ENCODE data around the gene GPRIN2.
A peak's percentile ranks its signal among the peaks of the same experiment; 100 is the strongest.
"Not testable (repeated sequence)": the region's sequence is repeated elsewhere in the genome, so short reads cannot be mapped to it uniquely, and the experiment has no call there.

The GPRIN2 gene

GRCh38 chr10:46524472-46525176 is 31.8 kb downstream of the GPRIN2 start:
- no peaks in the 10 kb centered on the region for H3K9me3 Mint-ChIP-seq
- H3K27ac Mint-ChIP-seq: no peak overlapping the region
- DNase-seq (no peak), ATAC-seq (peak; percentile 13)
- H3K27me3 Mint-ChIP-seq: no peaks in the 10 kb centered on the region
- no peaks in the 10 kb centered on the region for H3K4me1 Mint-ChIP-seq
- H3K4me3 Mint-ChIP-seq: no peak overlapping the region

- no peaks in the 10 kb centered on the region for H3K4me1 Mint-ChIP-seq
- H3K4me3 Mint-ChIP-seq: no peak overlapping the region
- DNase-seq: no peak
- H3K27me3 Mint-ChIP-seq: no peaks in the 10 kb centered on the region
- H3K27ac Mint-ChIP-seq: no peak overlapping the region
- ATAC-seq: no peak
- H3K9me3 Mint-ChIP-seq: no peaks in the 10 kb centered on the region
These were observed 32.4 kb downstream of the GPRIN2 start for GRCh38 chr10:46523962-46524471.

DNA sequence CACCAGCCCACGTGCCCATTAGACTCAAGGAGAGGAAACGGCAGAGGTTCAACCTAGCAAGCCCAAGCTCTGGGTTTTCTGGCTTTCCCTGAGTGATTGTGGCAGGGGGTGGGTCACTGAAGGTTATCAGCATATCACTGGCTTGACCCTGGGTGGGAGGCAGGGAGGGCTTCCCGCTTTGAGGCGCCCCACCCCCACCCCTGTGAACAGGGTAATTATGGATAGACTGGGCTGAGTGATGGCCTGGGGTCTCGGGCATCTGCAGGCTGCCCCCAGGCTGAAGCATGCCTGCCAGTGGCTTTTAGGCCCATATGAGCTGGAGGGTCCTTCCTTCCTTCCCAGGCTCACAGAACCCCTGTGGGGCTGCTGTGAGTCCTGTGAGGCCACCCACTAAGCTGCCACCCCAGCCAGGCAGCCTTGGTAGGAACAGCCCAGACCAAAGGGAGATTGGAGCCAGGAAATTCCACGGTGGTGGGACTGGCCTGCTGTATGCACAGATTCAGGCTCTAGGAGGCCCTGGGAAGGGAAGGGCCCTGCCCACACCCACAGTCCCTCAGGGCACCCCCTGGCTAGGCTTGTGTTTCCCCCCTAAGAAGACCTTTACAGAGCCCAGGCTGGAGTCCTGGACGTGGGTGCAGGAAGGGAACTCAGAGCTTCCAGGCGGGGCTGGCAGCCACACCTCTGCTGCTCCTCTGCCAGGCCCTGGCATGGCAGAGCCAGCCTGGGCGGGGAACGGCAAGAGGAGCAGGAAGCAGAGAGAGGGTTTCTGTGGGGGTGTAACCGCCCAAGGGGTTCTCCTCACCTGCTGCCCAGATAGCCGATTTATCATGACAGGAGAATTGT is 33.1 kb downstream of the GPRIN2 start:
- Mint-ChIP-seq H3K27ac (no peak overlapping the region), H3K9me3 (no peaks in the 10 kb centered on the region), H3K27me3 (no peaks in the 10 kb centered on the region), H3K4me1 (no peaks in the 10 kb centered on the region), H3K4me3 (no peak overlapping the region)
- no peak for DNase-seq
- peak; percentile 19 for ATAC-seq

DNA sequence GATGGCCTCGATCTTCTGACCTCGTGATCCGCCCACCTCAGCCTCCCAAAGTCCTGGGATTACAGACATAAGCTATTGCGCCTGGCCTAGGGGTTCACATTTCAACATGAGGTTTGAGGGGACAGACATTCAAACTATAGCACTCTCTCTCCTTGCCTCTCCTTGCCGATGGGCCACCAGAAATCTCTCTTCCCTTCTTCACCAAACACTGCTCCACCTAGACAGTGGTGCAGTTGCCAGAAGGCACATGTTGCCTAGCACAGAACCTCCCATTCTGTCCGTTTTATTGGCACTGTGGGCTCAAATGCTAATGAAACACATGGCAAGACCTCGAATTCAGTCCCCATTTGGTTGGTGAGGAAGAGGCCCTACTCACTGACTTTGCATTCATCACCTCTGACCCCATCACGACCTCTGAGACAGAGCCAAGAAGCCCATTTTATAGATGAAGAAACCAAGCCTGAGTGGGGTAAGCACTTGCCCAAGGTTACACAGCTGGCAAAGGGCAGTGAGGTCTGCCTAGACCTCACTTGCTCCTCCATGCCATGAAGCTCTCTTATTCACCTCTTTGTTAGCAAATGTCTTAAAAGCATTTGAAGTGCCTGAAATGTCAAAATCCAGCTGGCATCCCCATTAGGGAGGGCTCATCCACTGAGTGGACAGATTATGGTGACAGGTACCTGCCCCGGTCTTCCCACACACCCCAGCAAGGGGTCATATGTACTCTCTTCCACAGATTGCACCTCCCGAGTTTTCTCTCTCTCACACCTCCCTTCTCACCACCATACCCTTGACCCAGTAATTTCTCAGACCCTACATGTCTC is 34.0 kb downstream of the GPRIN2 start:
- no peaks in the 10 kb centered on the region for H3K27me3 Mint-ChIP-seq
- no peaks in the 10 kb centered on the region for H3K4me1 Mint-ChIP-seq
- ATAC-seq (no peak), DNase-seq (no peak)
- no peak overlapping the region for H3K4me3 Mint-ChIP-seq
- no peaks in the 10 kb centered on the region for H3K9me3 Mint-ChIP-seq
- no peak overlapping the region for H3K27ac Mint-ChIP-seq

GRCh38 chr10:46520941-46521340 is 35.5 kb downstream of the GPRIN2 start:
- H3K9me3 Mint-ChIP-seq: no peaks in the 10 kb centered on the region
- no peaks in the 10 kb centered on the region for H3K27me3 Mint-ChIP-seq
- ATAC-seq (no peak), DNase-seq (no peak)
- H3K4me1 Mint-ChIP-seq: no peaks in the 10 kb centered on the region
- H3K27ac Mint-ChIP-seq: no peak overlapping the region
- H3K4me3 Mint-ChIP-seq: no peak overlapping the region

- Mint-ChIP-seq H3K27me3 (no peaks in the 10 kb centered on the region), H3K27ac (no peak overlapping the region), H3K4me3 (no peak overlapping the region), H3K9me3 (no peaks in the 10 kb centered on the region), H3K4me1 (no peaks in the 10 kb centered on the region)
- ATAC-seq (no peak), DNase-seq (no peak)
These were observed 36.1 kb downstream of the GPRIN2 start for GRCh38 chr10:46520381-46520780.

DNA sequence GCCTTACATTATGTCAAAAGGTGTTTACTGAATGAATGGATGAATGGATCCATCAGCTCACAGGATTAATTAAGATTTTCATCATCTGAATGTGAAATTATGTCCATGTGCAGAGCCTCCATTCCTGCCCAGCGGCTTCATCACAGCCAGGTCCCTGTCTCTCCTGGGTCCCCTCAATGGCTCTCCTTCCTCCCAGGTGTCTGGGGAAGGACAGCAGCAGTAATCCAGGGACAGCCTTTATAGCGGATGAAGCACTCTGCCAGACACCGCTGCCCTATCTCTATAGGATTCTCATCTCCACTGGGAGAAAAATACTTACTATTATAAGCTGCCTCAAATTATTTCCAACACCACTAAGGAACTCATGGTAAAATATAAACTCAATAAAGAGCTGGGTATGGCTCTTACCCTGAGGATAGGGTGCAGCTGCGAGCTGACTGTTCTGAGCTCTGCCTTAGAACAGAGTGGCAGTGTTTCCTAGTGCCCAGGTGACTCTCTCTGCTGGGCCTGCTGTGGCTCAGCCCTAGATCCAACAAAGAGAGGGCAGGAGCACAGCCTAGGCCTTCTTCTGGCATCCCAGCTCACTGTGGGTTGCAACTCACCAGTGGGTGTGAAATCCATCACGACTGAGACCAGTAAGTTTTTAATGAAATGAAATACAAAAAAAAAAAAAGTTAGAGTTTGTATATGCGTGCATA is 38.3 kb downstream of the GPRIN2 start:
- ATAC-seq: no peak
- no peaks in the 10 kb centered on the region for H3K9me3 Mint-ChIP-seq
- no peaks in the 10 kb centered on the region for H3K27me3 Mint-ChIP-seq
- no peak overlapping the region for H3K4me3 Mint-ChIP-seq
- no peaks in the 10 kb centered on the region for H3K4me1 Mint-ChIP-seq
- peak in 1 of 2 donors; percentile 5 for DNase-seq
- no peak overlapping the region for H3K27ac Mint-ChIP-seq

- H3K27me3 Mint-ChIP-seq: no peaks in the 10 kb centered on the region
- ATAC-seq (no peak), DNase-seq (peak in 1 of 2 donors; percentile 7)
- H3K4me1 Mint-ChIP-seq: no peaks in the 10 kb centered on the region
- H3K27ac Mint-ChIP-seq: no peak overlapping the region
- H3K9me3 Mint-ChIP-seq: no peaks in the 10 kb centered on the region
- H3K4me3 Mint-ChIP-seq: no peak overlapping the region
These were observed 38.9 kb downstream of the GPRIN2 start for GRCh38 chr10:46517541-46517940.

GRCh38 chr10:46516660-46517416 is 39.6 kb downstream of the GPRIN2 start:
- Mint-ChIP-seq H3K27me3 (no peaks in the 10 kb centered on the region), H3K9me3 (no peaks in the 10 kb centered on the region), H3K4me3 (no peak overlapping the region), H3K4me1 (no peaks in the 10 kb centered on the region), H3K27ac (peak overlapping the region in 1 of 2 donors; percentile 14)
- no peak for ATAC-seq
- peak in 1 of 2 donors; percentile 6 for DNase-seq

GRCh38 chr10:46515793-46516192 is 40.7 kb downstream of the GPRIN2 start:
- Mint-ChIP-seq H3K9me3 (no peaks in the 10 kb centered on the region), H3K27me3 (no peaks in the 10 kb centered on the region), H3K4me1 (no peaks in the 10 kb centered on the region), H3K27ac (no peak overlapping the region), H3K4me3 (no peak overlapping the region)
- ATAC-seq: no peak
- DNase-seq: peak in 1 of 2 donors; percentile 8

DNA sequence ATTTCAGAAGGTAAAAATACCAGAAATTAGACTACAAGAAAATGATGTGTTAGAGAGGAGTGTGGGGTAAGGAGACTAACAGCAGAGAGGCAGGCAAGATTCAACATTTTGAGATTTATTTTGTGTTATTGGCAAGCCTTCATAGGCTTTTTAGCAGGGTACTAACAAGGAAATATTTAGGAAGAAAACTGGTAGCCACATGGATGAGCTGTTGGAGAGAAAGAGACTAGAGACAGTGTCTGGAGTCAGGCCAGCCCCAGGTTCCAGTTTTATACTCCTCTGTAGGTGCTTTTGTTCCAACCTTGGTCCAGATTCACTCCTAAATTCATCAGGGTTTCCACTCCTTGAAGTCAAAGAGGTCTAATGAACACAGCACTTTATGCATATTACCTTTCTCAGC is 41.1 kb downstream of the GPRIN2 start:
- H3K4me3 Mint-ChIP-seq: no peak overlapping the region
- no peaks in the 10 kb centered on the region for H3K9me3 Mint-ChIP-seq
- no peak overlapping the region for H3K27ac Mint-ChIP-seq
- H3K27me3 Mint-ChIP-seq: no peaks in the 10 kb centered on the region
- no peaks in the 10 kb centered on the region for H3K4me1 Mint-ChIP-seq
- DNase-seq (no peak), ATAC-seq (no peak)

DNA sequence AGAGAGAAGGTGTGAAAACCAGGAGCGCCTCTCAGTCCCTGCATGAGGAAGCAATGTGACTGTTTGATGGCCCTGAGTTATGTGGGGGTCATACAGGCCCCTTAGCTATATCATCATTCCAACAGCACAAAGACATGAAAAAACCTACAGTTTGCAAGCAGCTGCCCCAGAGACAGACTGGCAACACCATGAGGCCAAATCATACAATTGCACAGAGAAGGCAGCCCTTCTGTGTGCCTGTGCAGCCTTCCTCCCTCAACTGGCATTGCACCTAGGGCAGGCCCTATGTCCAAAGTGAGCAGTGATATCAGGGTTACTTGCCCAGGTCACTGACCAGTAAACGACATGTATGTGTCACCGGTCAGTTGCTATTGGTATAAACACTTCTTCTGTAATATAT is 41.6 kb downstream of the GPRIN2 start:
- Mint-ChIP-seq H3K4me1 (no peaks in the 10 kb centered on the region), H3K27me3 (no peaks in the 10 kb centered on the region), H3K4me3 (no peak overlapping the region), H3K27ac (no peak overlapping the region), H3K9me3 (no peaks in the 10 kb centered on the region)
- DNase-seq: peak in 1 of 2 donors; percentile 7
- ATAC-seq: no peak

- H3K4me1 Mint-ChIP-seq: no peaks in the 10 kb centered on the region
- ATAC-seq (no peak), DNase-seq (peak in 1 of 2 donors; percentile 6)
- no peaks in the 10 kb centered on the region for H3K27me3 Mint-ChIP-seq
- H3K27ac Mint-ChIP-seq: peak overlapping the region in 1 of 2 donors; percentile 31
- H3K4me3 Mint-ChIP-seq: no peak overlapping the region
- H3K9me3 Mint-ChIP-seq: no peaks in the 10 kb centered on the region
These were observed 42.0 kb downstream of the GPRIN2 start for GRCh38 chr10:46514431-46514861.

- not testable (repeated sequence) for H3K4me3 Mint-ChIP-seq, H3K9me3 Mint-ChIP-seq, DNase-seq
These were observed 43.1 kb downstream of the GPRIN2 start for GRCh38 chr10:46513333-46513732.

More at GRCh38 chr10:46513333-46513732, 43.1 kb downstream of the GPRIN2 start:
- H3K27ac Mint-ChIP-seq, ATAC-seq, H3K4me1 Mint-ChIP-seq, H3K27me3 Mint-ChIP-seq: not testable (repeated sequence)

Measured in stimulated activated naive CD8-positive, alpha-beta T cell treated with anti-CD3 and anti-CD28 coated beads, Interleukin-15, amount 100 ng/mL, for 72 hours (primary cell).